LNCAP (cell line): Measurements from ENCODE around the gene TH.

Experiments used
- CTCF ChIP-seq: fragments of 450-650 bp; IDR thresholded peaks from 2 replicates; pipeline ENCODE4 v1.5.1; 2017; ENCODE audit warnings: mild to moderate bottlenecking

TH gene

GRCh38 chr11:2211113-2211971, 39.7 kb upstream of the TH start:
- TF ChIP-seq CTCF = no peak

GRCh38 chr11:2210366-2211112, 38.9 kb upstream of the TH start:
- TF ChIP-seq CTCF = no peak

- TF ChIP-seq CTCF = no peak
Observed at GRCh38 chr11:2209900-2210321, 38.3 kb upstream of the TH start.

- no peak for TF ChIP-seq CTCF
Observed at GRCh38 chr11:2209370-2209801, 37.8 kb upstream of the TH start.

GRCh38 chr11:2208691-2209369, 37.2 kb upstream of the TH start:
- no peak for TF ChIP-seq CTCF

- no peak for TF ChIP-seq CTCF
Observed at GRCh38 chr11:2207773-2208621, 36.4 kb upstream of the TH start.

- no peak for TF ChIP-seq CTCF
Observed at GRCh38 chr11:2207212-2207611, 35.6 kb upstream of the TH start.
